Muscle layer of colon (tissue), 2 donors: Measurements from ENCODE around the gene PRR20B.
"Not testable (repeated sequence)": the region's sequence is repeated elsewhere in the genome, so short reads cannot be mapped to it uniquely, and the experiment has no call there.

Source experiments
- H3K27ac ChIP-seq: one replicate; pipeline ENCODE4 v1.7.0; 2013; ENCODE audit warnings: low read depth, mild to moderate bottlenecking, low read length, moderate library complexity
- H3K27me3 ChIP-seq, 2 donors: one replicate each; pipeline ENCODE4 v1.7.0; 2013; ENCODE audit warnings: low read length in 2 of 2, mild to moderate bottlenecking in 2 of 2; ENCODE audit not compliant: insufficient read depth in 2 of 2, control insufficient read depth in 1 of 2
- H3K36me3 ChIP-seq: one replicate; pipeline ENCODE4 v1.7.0; 2013; ENCODE audit warnings: mild to moderate bottlenecking, low read length; ENCODE audit not compliant: insufficient read depth
- H3K4me1 ChIP-seq: one replicate; pipeline ENCODE4 v1.7.0; 2013; ENCODE audit warnings: mild to moderate bottlenecking, low read length; ENCODE audit not compliant: insufficient read depth
- H3K4me3 ChIP-seq, 2 donors: one replicate each; pipeline ENCODE4 v1.7.0; 2013; ENCODE audit warnings: low read length in 2 of 2, low read depth in 1 of 2, mild to moderate bottlenecking in 1 of 2, moderate library complexity in 1 of 2
- H3K9ac ChIP-seq: one replicate; pipeline ENCODE4 v1.7.0; 2013; ENCODE audit warnings: low read length
- H3K9me3 ChIP-seq: one replicate; pipeline ENCODE4 v1.7.0; 2013; ENCODE audit warnings: mild to moderate bottlenecking, low read length
- donor health status: abdominal sarcoma.
- donor health status: Adenocarcinoma of cecum.

The PRR20B gene

GRCh38 chr13:57147188-57147587, at the start of gene PRR20B:
Gene PRR20B (plus strand): TSS chr13:57147488. CDS start chr13:57147875, 387 bp downstream.
- not testable (repeated sequence) for H3K4me3 ChIP-seq, H3K4me1 ChIP-seq, H3K36me3 ChIP-seq, H3K9ac ChIP-seq, H3K9me3 ChIP-seq, H3K27ac ChIP-seq, H3K27me3 ChIP-seq

GRCh38 chr13:57114945-57115344, 32.3 kb upstream of the PRR20B start:
- Histone ChIP-seq H3K27ac (no peak overlapping the region), H3K9ac (no peak overlapping the region), H3K4me1 (no peaks in the 10 kb centered on the region), H3K9me3 (no peaks in the 10 kb centered on the region), H3K36me3 (no peaks in the 10 kb centered on the region), H3K27me3 (no peaks in the 10 kb centered on the region), H3K4me3 (no peak overlapping the region)

GRCh38 chr13:57123681-57124080, 23.6 kb upstream of the PRR20B start:
- Histone ChIP-seq H3K4me1 (no peaks in the 10 kb centered on the region), H3K27ac (no peak overlapping the region), H3K27me3 (no peaks in the 10 kb centered on the region), H3K4me3 (no peak overlapping the region), H3K36me3 (no peaks in the 10 kb centered on the region), H3K9ac (no peak overlapping the region), H3K9me3 (no peaks in the 10 kb centered on the region)

- Histone ChIP-seq H3K4me1 (no peaks in the 10 kb centered on the region), H3K27me3 (no peaks in the 10 kb centered on the region), H3K9ac (no peak overlapping the region), H3K27ac (no peak overlapping the region), H3K9me3 (no peaks in the 10 kb centered on the region), H3K4me3 (no peak overlapping the region), H3K36me3 (no peaks in the 10 kb centered on the region)
Observed at GRCh38 chr13:57128909-57129308, 18.4 kb upstream of the PRR20B start.

GRCh38 chr13:57136093-57136492, 11.2 kb upstream of the PRR20B start:
- Histone ChIP-seq H3K9ac (no peak overlapping the region), H3K27ac (no peak overlapping the region), H3K36me3 (no peaks in the 10 kb centered on the region), H3K4me3 (no peak overlapping the region), H3K4me1 (no peaks in the 10 kb centered on the region), H3K9me3 (no peaks in the 10 kb centered on the region), H3K27me3 (no peaks in the 10 kb centered on the region)

GRCh38 chr13:57137585-57137984, 9.7 kb upstream of the PRR20B start:
- Histone ChIP-seq H3K27me3 (no peaks in the 10 kb centered on the region), H3K9me3 (no peaks in the 10 kb centered on the region), H3K36me3 (no peaks in the 10 kb centered on the region), H3K4me1 (no peaks in the 10 kb centered on the region), H3K27ac (no peak overlapping the region), H3K4me3 (no peak overlapping the region), H3K9ac (no peak overlapping the region)

GRCh38 chr13:57138988-57139387, 8.3 kb upstream of the PRR20B start:
- no peaks in the 10 kb centered on the region for H3K9me3 ChIP-seq
- H3K4me1 ChIP-seq, result no peaks in the 10 kb centered on the region
- no peak overlapping the region for H3K27ac ChIP-seq
- no peaks in the 10 kb centered on the region for H3K36me3 ChIP-seq
- H3K4me3 ChIP-seq, result no peak overlapping the region
- no peak overlapping the region for H3K9ac ChIP-seq
- H3K27me3 ChIP-seq, result no peaks in the 10 kb centered on the region

GRCh38 chr13:57139781-57140180, 7.5 kb upstream of the PRR20B start:
- not testable (repeated sequence) for H3K9ac ChIP-seq, H3K4me3 ChIP-seq, H3K27ac ChIP-seq, H3K36me3 ChIP-seq, H3K4me1 ChIP-seq, H3K9me3 ChIP-seq, H3K27me3 ChIP-seq

GRCh38 chr13:57140235-57140968, 6.9 kb upstream of the PRR20B start, which contains the start of gene PRR20A:
Gene PRR20A (plus strand): TSS chr13:57140918. CDS start chr13:57141305, 387 bp downstream.
- H3K4me1 ChIP-seq, H3K9me3 ChIP-seq, H3K27me3 ChIP-seq, H3K27ac ChIP-seq, H3K36me3 ChIP-seq, H3K9ac ChIP-seq, H3K4me3 ChIP-seq: not testable (repeated sequence)

GRCh38 chr13:57148106-57148505, 818 bp downstream of the PRR20B start:
- H3K27ac ChIP-seq, H3K4me3 ChIP-seq, H3K9ac ChIP-seq, H3K9me3 ChIP-seq, H3K36me3 ChIP-seq, H3K4me1 ChIP-seq, H3K27me3 ChIP-seq: not testable (repeated sequence)

GRCh38 chr13:57153761-57154160, 6.5 kb downstream of the PRR20B start, which contains the start of gene PRR20C:
Gene PRR20C (plus strand): TSS chr13:57154061. CDS start chr13:57154448, 387 bp downstream.
- H3K27me3 ChIP-seq, H3K27ac ChIP-seq, H3K36me3 ChIP-seq, H3K4me3 ChIP-seq, H3K4me1 ChIP-seq, H3K9me3 ChIP-seq, H3K9ac ChIP-seq: not testable (repeated sequence)

GRCh38 chr13:57160332-57160731, 13.0 kb downstream of the PRR20B start, which contains the start of gene PRR20D:
Gene PRR20D (plus strand): TSS chr13:57160632. CDS start chr13:57161019, 387 bp downstream.
- not testable (repeated sequence) for H3K27ac ChIP-seq, H3K36me3 ChIP-seq, H3K27me3 ChIP-seq, H3K4me3 ChIP-seq, H3K4me1 ChIP-seq, H3K9me3 ChIP-seq, H3K9ac ChIP-seq
